MM.1S (cell line): Measurements from ENCODE around the gene LRIT3.

ENCODE experiments used
- DNase-seq: peaks from one replicate; pipeline ENCODE4 v3.0.0-alpha.2; 2015
- H2AFZ ChIP-seq: fragments of 300-600 bp; sonication (generic); 2 replicates; pipeline ENCODE4 v1.6.0; 2016; ENCODE audit warnings: antibody characterized with exemption, low read length
- H3F3A ChIP-seq: fragments of 300-600 bp; sonication (generic); 2 replicates; pipeline ENCODE4 v1.6.1; 2016; ENCODE audit warnings: mild to moderate bottlenecking, antibody characterized with exemption, low read length, moderate library complexity, mixed read lengths; ENCODE audit not compliant: insufficient read depth
- H3K27ac ChIP-seq: fragments of 300-600 bp; sonication (generic); 2 replicates; pipeline ENCODE4 v1.5.1; 2016; ENCODE audit warnings: mild to moderate bottlenecking, low read length
- H3K27me3 ChIP-seq: fragments of 300-600 bp; sonication (generic); replicated peaks from 2 replicates; pipeline ENCODE4 v1.6.0; 2016; ENCODE audit warnings: low read length; ENCODE audit not compliant: insufficient read depth
- H3K36me3 ChIP-seq: fragments of 300-600 bp; sonication (generic); replicated peaks from 2 replicates; pipeline ENCODE4 v1.6.1; 2016; ENCODE audit warnings: mild to moderate bottlenecking, low read length, mixed read lengths; ENCODE audit not compliant: insufficient read depth
- H3K4me1 ChIP-seq: fragments of 300-600 bp; sonication (generic); 2 replicates; pipeline ENCODE4 v1.6.1; 2016; ENCODE audit warnings: low read length, mixed read lengths
- H3K4me2 ChIP-seq: fragments of 300-600 bp; sonication (generic); 2 replicates; pipeline ENCODE4 v1.6.0; 2016; ENCODE audit warnings: low read depth, low read length
- H3K4me3 ChIP-seq: fragments of 300-600 bp; sonication (generic); 2 replicates; pipeline ENCODE4 v1.5.1; 2016; ENCODE audit warnings: low read length, mixed read lengths
- H3K79me2 ChIP-seq: fragments of 300-600 bp; sonication (generic); 2 replicates; pipeline ENCODE4 v1.6.1; 2016; ENCODE audit warnings: mixed run types, low read length, mixed read lengths
- H3K9ac ChIP-seq: fragments of 300-600 bp; sonication (generic); 2 replicates; pipeline ENCODE4 v1.6.1; 2016; ENCODE audit warnings: low read length, mixed read lengths
- H3K9me2 ChIP-seq: fragments of 300-600 bp; sonication (generic); replicated peaks from 2 replicates; pipeline ENCODE4 v1.6.1; 2016; ENCODE audit warnings: mild to moderate bottlenecking, low read length, mixed read lengths; ENCODE audit not compliant: insufficient read depth
- H3K9me3 ChIP-seq: fragments of 300-600 bp; sonication (generic); replicated peaks from 2 replicates; pipeline ENCODE4 v1.6.1; 2016; ENCODE audit warnings: mild to moderate bottlenecking, low read length, mixed read lengths; ENCODE audit not compliant: insufficient read depth
- H4K20me1 ChIP-seq: fragments of 300-600 bp; sonication (generic); 2 replicates; pipeline ENCODE4 v1.6.1; 2016; ENCODE audit warnings: mild to moderate bottlenecking, low read length, moderate library complexity, mixed read lengths; ENCODE audit not compliant: insufficient read depth
- CTCF ChIP-seq: fragments of 300-600 bp; sonication (generic); IDR thresholded peaks from 2 replicates; pipeline ENCODE4 v1.5.1; 2016; ENCODE audit warnings: antibody characterized with exemption, low read length, mixed read lengths
- EZH2 ChIP-seq: fragments of 300-600 bp; sonication (generic); optimal IDR thresholded peaks from 2 replicates; pipeline ENCODE3; 2017; ENCODE audit warnings: low read depth, mild to moderate bottlenecking, antibody characterized with exemption, low read length, mixed read lengths
- EZH2phosphoT487 ChIP-seq: fragments of 300-600 bp; sonication (generic); IDR thresholded peaks from 2 replicates; pipeline ENCODE4 v1.6.1; 2018; ENCODE audit warnings: antibody characterized with exemption, low read length

LRIT3 gene

GRCh38 chr4:109847896-109848442 lies at the start of gene LRIT3:
Gene LRIT3 (plus strand): TSS chr4:109848107. CDS start chr4:109848202, 95 bp downstream.
- no peaks in the 10 kb centered on the region for H4K20me1 ChIP-seq
- H3K4me2 ChIP-seq: no peak within 1 kb of the TSS
- H3K27ac ChIP-seq: no peak within 1 kb of the TSS
- no peaks in the 10 kb centered on the region for H3K9me2 ChIP-seq
- no peak within 1 kb of the TSS for H2AFZ ChIP-seq
- no peak within 1 kb of the TSS for H3K9ac ChIP-seq
- no peak within 1 kb of the TSS for H3K4me3 ChIP-seq
- H3K79me2 ChIP-seq: no peaks in the 10 kb centered on the region
- no peaks in the 10 kb centered on the region for H3K9me3 ChIP-seq
- no peak for DNase-seq
- H3F3A ChIP-seq: no peaks in the 10 kb centered on the region
- no peaks in the 10 kb centered on the region for H3K4me1 ChIP-seq
- no peaks in the 10 kb centered on the region for H3K36me3 ChIP-seq
- H3K27me3 ChIP-seq: no peaks in the 10 kb centered on the region
- TF ChIP-seq CTCF (no peak), EZH2phosphoT487 (no peak), EZH2 (no peak)

- no peak for DNase-seq
- Histone ChIP-seq H3K27me3 (no peaks in the 10 kb centered on the region), H3K36me3 (no peaks in the 10 kb centered on the region), H4K20me1 (no peaks in the 10 kb centered on the region), H3K79me2 (no peaks in the 10 kb centered on the region), H3K27ac (no peak overlapping the region), H3K4me1 (no peaks in the 10 kb centered on the region), H3K9me3 (no peaks in the 10 kb centered on the region), H3F3A (no peaks in the 10 kb centered on the region), H3K4me3 (no peak overlapping the region), H3K9ac (no peak overlapping the region), H2AFZ (no peak overlapping the region), H3K4me2 (no peak overlapping the region), H3K9me2 (no peaks in the 10 kb centered on the region)
- TF ChIP-seq CTCF (no peak), EZH2phosphoT487 (no peak), EZH2 (no peak)
Observed at GRCh38 chr4:109798866-109799265, 49.0 kb upstream of the LRIT3 start.

GRCh38 chr4:109801099-109801789 lies 46.7 kb upstream of the LRIT3 start:
- H2AFZ ChIP-seq: no peak overlapping the region
- no peaks in the 10 kb centered on the region for H3K79me2 ChIP-seq
- H3K9ac ChIP-seq: no peak overlapping the region
- no peaks in the 10 kb centered on the region for H3K9me3 ChIP-seq
- H4K20me1 ChIP-seq: no peaks in the 10 kb centered on the region
- no peak overlapping the region for H3K27ac ChIP-seq
- TF ChIP-seq EZH2phosphoT487 (no peak), CTCF (no peak), EZH2 (no peak)
- H3K4me2 ChIP-seq: no peak overlapping the region
- H3K4me3 ChIP-seq: no peak overlapping the region
- H3K9me2 ChIP-seq: no peaks in the 10 kb centered on the region
- no peak for DNase-seq
- no peaks in the 10 kb centered on the region for H3K27me3 ChIP-seq
- H3K4me1 ChIP-seq: 0 out of 2 replicates have a peak, but pooled peaks cover 4% of the 10 kb centered on the region
- no peaks in the 10 kb centered on the region for H3K36me3 ChIP-seq
- no peaks in the 10 kb centered on the region for H3F3A ChIP-seq
